K562 (cell line): Measurements from ENCODE around the gene YEATS2. TPM values are rescaled to one million over a fixed set of nuclear protein-coding genes. Genes with fewer than 3 reads are reported as not detected.

ENCODE experiments used
- ATAC-seq: fragments of 200-7000 bp; cut with Tn5 transposase; 3 replicates; pipeline ENCODE4 v1.9.1; 2020; ENCODE audit warnings: moderate library complexity
- BruUV-seq: library from RNA; stranded (reverse); fragments of 400-500 nt; replicated peaks from 2 replicates; lab custom pipeline; 2021; lab: Mats Ljungman, UMichigan
- CTCF ChIA-PET: fragments of 300-600 bp; formaldehyde crosslinking; extraction: SDS; loops from one replicate; lab custom pipeline; 2021; ENCODE audit warnings: low intra/inter-chr PET ratio; lab: Yijun Ruan, JAX
- POLR2A ChIA-PET: fragments of 300-600, 350-650 bp; sonication (Branson Sonifier 250); formaldehyde crosslinking; extraction: SDS; loops from one replicate; lab custom pipeline; 2021; ENCODE audit warnings: antibody characterized with exemption, inconsistent platforms; lab: Yijun Ruan, JAX
- DNase-seq, 4 experiments: peaks; one replicate each; pipeline versions ENCODE4 v3.0.0 to v3.0.0-alpha.2; 2011 to 2018; ENCODE audit warnings: low spot score in 3 of 4, mixed read lengths in 3 of 4; ENCODE audit errors: extremely low read depth in 1 of 4
- FAIRE-seq: peaks from 2 replicates; lab custom pipeline; 2011; peaks lifted over from hg19 to GRCh38; lab: Jason Lieb, UNC
- H2AFZ ChIP-seq: 2 replicates; pipeline ENCODE4 v1.6.0; 2011; ENCODE audit warnings: low read depth, low read length, control low read depth, inconsistent platforms
- H3K27ac ChIP-seq: fragments of 200-600 bp; 3 replicates; pipeline ENCODE4 v1.8.0; 2011; ENCODE audit warnings: low read depth, mild to moderate bottlenecking, control low read depth, inconsistent platforms, low read length, moderate library complexity, mixed read lengths; ENCODE audit errors: extremely low read depth
- H3K27me3 ChIP-seq, 2 experiments: fragments of 300-600 bp in 1 of 2; 2 replicates in 1 of 2; 3 replicates in 1 of 2; pipeline versions ENCODE4 v1.6.0 to v1.8.0; 2011; ENCODE audit warnings: inconsistent platforms in 2 of 2, low read length in 2 of 2, mild to moderate bottlenecking in 1 of 2, mixed read lengths in 1 of 2, moderate library complexity in 1 of 2; ENCODE audit not compliant: control insufficient read depth in 2 of 2, insufficient read depth in 2 of 2
- H3K36me3 ChIP-seq: fragments of 300-600 bp; 3 replicates; pipeline ENCODE4 v1.8.0; 2011; ENCODE audit warnings: mild to moderate bottlenecking, low read length, inconsistent platforms; ENCODE audit not compliant: control insufficient read depth, insufficient read depth
- H3K4me1 ChIP-seq, 2 experiments: fragments of 200-600 bp in 1 of 2; replicated peaks in 1 of 2; 2 replicates in 1 of 2; 3 replicates in 1 of 2; pipeline versions ENCODE4 v1.5.1 to v1.8.0; 2011; ENCODE audit warnings: inconsistent platforms in 2 of 2, low read length in 2 of 2, mild to moderate bottlenecking in 1 of 2, mixed read lengths in 1 of 2, moderate library complexity in 1 of 2; ENCODE audit not compliant: control insufficient read depth in 2 of 2, insufficient read depth in 2 of 2
- H3K4me2 ChIP-seq: 2 replicates; pipeline ENCODE4 v1.6.1; 2011; ENCODE audit warnings: low read length, control low read depth, inconsistent platforms, mixed read lengths; ENCODE audit not compliant: insufficient read depth
- H3K4me3 ChIP-seq: fragments of 200-600 bp; sonication (generic), shearing (Covaris generic); 2 replicates; pipeline ENCODE4 v1.5.1; 2016; ENCODE audit warnings: control low read depth, inconsistent platforms
- H3K79me2 ChIP-seq: fragments of 200-600 bp; 3 replicates; pipeline ENCODE4 v1.8.0; 2011; ENCODE audit warnings: low read length, inconsistent platforms; ENCODE audit not compliant: control insufficient read depth, insufficient read depth
- H3K9ac ChIP-seq, 2 experiments: 2 replicates each; pipeline versions ENCODE4 v1.6.0 to v1.6.1; 2011; ENCODE audit warnings: low read depth in 2 of 2, low read length in 2 of 2, control low read depth in 1 of 2, inconsistent platforms in 1 of 2, mild to moderate bottlenecking in 1 of 2, mixed read lengths in 1 of 2; ENCODE audit not compliant: insufficient read depth in 1 of 2
- H3K9me1 ChIP-seq: one replicate; pipeline ENCODE4 v1.6.0; 2011; ENCODE audit warnings: inconsistent platforms, mild to moderate bottlenecking, low read length, moderate library complexity; ENCODE audit not compliant: control insufficient read depth, insufficient read depth
- H3K9me3 ChIP-seq: replicated peaks from 2 replicates; pipeline ENCODE4 v1.5.1; 2011; ENCODE audit warnings: low read depth, low read length, inconsistent platforms; ENCODE audit not compliant: control insufficient read depth, insufficient read depth
- H4K20me1 ChIP-seq: replicated peaks from 2 replicates; pipeline ENCODE4 v1.6.1; 2011; ENCODE audit warnings: low read length, inconsistent platforms, mixed read lengths; ENCODE audit not compliant: control insufficient read depth, insufficient read depth
- CTCF ChIP-seq, 3 experiments: IDR thresholded peaks in 2 of 3; conservative IDR thresholded peaks in 1 of 3; 2 replicates each; pipeline ENCODE4 v1.5.1; 2011 to 2012; ENCODE audit warnings: low read length in 3 of 3, mild to moderate bottlenecking in 3 of 3, control low read depth in 2 of 3, improper control_type of control experiment in 1 of 3, inconsistent platforms in 1 of 3, low read depth in 1 of 3, mixed read lengths in 1 of 3, moderate library complexity in 1 of 3; ENCODE audit not compliant: insufficient read depth in 2 of 3
- GABPB2 ChIP-seq: fragments of 250-450 bp; sonication (Bioruptor Pico); conservative IDR thresholded peaks from 2 replicates; pipeline ENCODE4 v1.5.1; 2021; ENCODE audit warnings: mild to moderate bottlenecking
- JUND ChIP-seq, 2 experiments: IDR thresholded peaks; 2 replicates in 1 of 2; 3 replicates in 1 of 2; pipeline ENCODE4 v1.6.1; 2011; ENCODE audit warnings: borderline replicate concordance in 2 of 2, low read depth in 2 of 2, low read length in 2 of 2, improper control_type of control experiment in 1 of 2, missing biosample characterization in 1 of 2, missing genetic modification characterization in 1 of 2, missing genetic modification reagents in 1 of 2
- L3MBTL2 ChIP-seq: fragments of 450-650 bp; IDR thresholded peaks from 2 replicates; pipeline ENCODE4 v1.6.1; 2016; ENCODE audit warnings: mild to moderate bottlenecking, moderate library complexity
- REST ChIP-seq, 2 experiments: fragments of 450-650 bp; formaldehyde crosslinking in 1 of 2; IDR thresholded peaks; 2 replicates each; pipeline versions ENCODE4 v1.4.0 to v1.6.1; 2014 to 2020; ENCODE audit warnings: mild to moderate bottlenecking in 2 of 2, borderline replicate concordance in 1 of 2, low read depth in 1 of 2
- SRF ChIP-seq, 2 experiments: fragments of 250-450, 450-650 bp in 1 of 2; sonication (Bioruptor Pico) in 1 of 2; sonication (generic) in 1 of 2; formaldehyde crosslinking; IDR thresholded peaks; 2 replicates each; pipeline versions ENCODE4 v1.5.0 to v1.5.1; 2020 to 2022; ENCODE audit warnings: mild to moderate bottlenecking in 1 of 2, missing genetic modification reagents in 1 of 2
- ZNF165 ChIP-seq: fragments of 250-450 bp; sonication (Bioruptor Pico); IDR thresholded peaks from 2 replicates; pipeline ENCODE4 v1.4.0; 2020; ENCODE audit warnings: borderline replicate concordance
- WGBS: fragments of 100-300 bp; shearing (Covaris generic); methylation state at CpG from one replicate; pipeline ENCODE4 v1.1.6; 2016; ENCODE audit warnings: low coverage, mixed read lengths; ENCODE audit not compliant: insufficient coverage; ENCODE audit errors: missing lambda C conversion rate; 5-methylcytosine and 5-hydroxymethylcytosine counted together
- in situ Hi-C: fragments of 300-500 bp; cut with MboI; formaldehyde crosslinking; loops from 4 replicates; pipeline ENCODE4 v1.15.0; 2018; ENCODE audit warnings: inconsistent platforms, mixed read lengths
- intact Hi-C: fragments of 100-400 bp; cut with micrococcal nuclease; formaldehyde crosslinking; loops from 2 replicates; pipeline ENCODE4 v1.14.2; 2022
- polyA plus RNA-seq, 8 experiments: library from polyadenylated mRNA; depleted of rRNA in 4 of 8; stranded (reverse) in 5 of 8; unstranded in 3 of 8; fragments of >200 nt; fragmentation: Nextera tagmentation in 2 of 8; fragmentation: Illumina TruSeq in 1 of 8; extraction: Ambion mirVana in 2 of 8; extraction: Trizol in 1 of 8; gene quantifications; 2 replicates each; pipeline versions ENCODE4 v1.2.1 to v1.2.3, GENCODE V29; 2011 to 2014; ENCODE audit warnings: inconsistent platforms in 1 of 8, missing spikeins in 1 of 8
- total RNA-seq, 7 experiments: library from RNA; depleted of rRNA in 6 of 7; stranded (reverse); fragments of >200 nt in 6 of 7; fragmentation: Illumina TruSeq in 2 of 7; extraction: Trizol in 2 of 7; gene quantifications; 2 replicates each; pipeline versions ENCODE4 v1.2.1 to v1.2.3, GENCODE V29; 2011 to 2021; ENCODE audit warnings: low replicate concordance in 1 of 7

Gene YEATS2
- total and polyA plus RNA-seq, 9 of the 15 experiments (the other 6 are each of a cell fraction or from before 2014, with no cell fraction given) = 1.8 to 35.2 (median 19.0) TPM

- no peaks in the 10 kb centered on the region for H4K20me1 ChIP-seq
- no peaks in the 10 kb centered on the region for H3K27me3 ChIP-seq
- WGBS = 50% methylated on average over 9 of the region's 9 CpGs
- POLR2A ChIA-PET = interaction anchor here (0.6 kb wide), 2 partner anchors 339 to 504 kb away, joined by 3 to 5 read pairs; no protein-coding TSS in a partner anchor
- H2AFZ ChIP-seq = no peak overlapping the region
- CTCF ChIA-PET = interaction anchor here (0.9 to 1.5 kb wide), 3 partner anchors 264 to 583 kb away, joined by 3 to 8 read pairs (median 4); no protein-coding TSS in a partner anchor
- H3K36me3 ChIP-seq = peaks cover 52% of the 10 kb centered on the region
- no peaks in the 10 kb centered on the region for H3K9me3 ChIP-seq
- peak; percentile 63 to 79 (median 68) for DNase-seq
- no peak overlapping the region for H3K4me3 ChIP-seq
- H3K4me1 ChIP-seq = peaks cover 0 to 4% of the 10 kb centered on the region in 2 experiments; a peak in 2 of 5 replicates
- H3K4me2 ChIP-seq = no peak overlapping the region
- in situ Hi-C loops (loop anchor here (5.0 to 25.0 kb wide), 2 partner anchors 300 to 630 kb away; no protein-coding TSS in a partner anchor), intact Hi-C loops (loop anchor here (1.0 to 10.0 kb wide), 6 partner anchors 207 to 642 kb away; no protein-coding TSS in a partner anchor)
- no peak overlapping the region for H3K27ac ChIP-seq
- ATAC-seq = peak; percentile 98
- no peaks in the 10 kb centered on the region for H3K9me1 ChIP-seq
- H3K79me2 ChIP-seq = no peaks in the 10 kb centered on the region
- BruUV-seq = no TSS peak
- H3K9ac ChIP-seq = no peak overlapping the region
- FAIRE-seq = peak; percentile 85
- TF ChIP-seq GABPB2 (CRISPR knock-in tag) = no peak
- peak in 1 of 2 experiments; percentile 46; a peak in 1 of 4 replicates for TF ChIP-seq SRF (CRISPR knock-in tag; IDR thresholded peaks at IDR 0.05)
- TF ChIP-seq REST (IDR thresholded peaks at IDR 0.05; ENCODE audit: borderline replicate concordance) = peak; percentile 81
- TF ChIP-seq REST (CRISPR knock-in tag; IDR thresholded peaks at IDR 0.05; ENCODE audit: low read depth) = no peak
- peak; percentile 28; the same call in 1 of the 2 replicates for TF ChIP-seq JUND (IDR thresholded peaks at IDR 0.05; ENCODE audit: borderline replicate concordance, low read depth, low read length)
- no peak; the same call in 2 of the 3 replicates for TF ChIP-seq JUND (tag; IDR thresholded peaks at IDR 0.05; ENCODE audit: borderline replicate concordance, low read depth, low read length)
- no peak for TF ChIP-seq ZNF165 (CRISPR knock-in tag)
- TF ChIP-seq CTCF (IDR thresholded peaks at IDR 0.05 in 2 of 3, conservative IDR thresholded peaks at IDR 0.05 in 1 of 3; ENCODE audit: insufficient read depth in 2 of 3, low read depth in 1 of 3, low read length in 3 of 3) = peak; percentile 83 to 85 (median 84)
- TF ChIP-seq L3MBTL2 = 0 out of 2 replicates have a peak, but pooled peaks have one; percentile 25
These were observed 69.4 kb downstream of the YEATS2 start for GRCh38 chr3:183766745-183767606.
